Neural progenitor cell (in vitro differentiated cells): Measurements from ENCODE around the gene CTNNA3.

ENCODE experiments used
- EZH2 ChIP-seq: fragments of 200-600 bp; sonication (generic); IDR thresholded peaks from 2 replicates; pipeline ENCODE4 v1.6.1; 2017; ENCODE audit warnings: antibody characterized with exemption, mild to moderate bottlenecking, moderate library complexity
- TF ChIP-seq, protein P1 (sequence below): fragments of 200-600 bp; sonication (generic); IDR thresholded peaks from 2 replicates; pipeline ENCODE4 v1.5.1; 2017; ENCODE audit warnings: antibody characterized with exemption, mild to moderate bottlenecking

DNA sequence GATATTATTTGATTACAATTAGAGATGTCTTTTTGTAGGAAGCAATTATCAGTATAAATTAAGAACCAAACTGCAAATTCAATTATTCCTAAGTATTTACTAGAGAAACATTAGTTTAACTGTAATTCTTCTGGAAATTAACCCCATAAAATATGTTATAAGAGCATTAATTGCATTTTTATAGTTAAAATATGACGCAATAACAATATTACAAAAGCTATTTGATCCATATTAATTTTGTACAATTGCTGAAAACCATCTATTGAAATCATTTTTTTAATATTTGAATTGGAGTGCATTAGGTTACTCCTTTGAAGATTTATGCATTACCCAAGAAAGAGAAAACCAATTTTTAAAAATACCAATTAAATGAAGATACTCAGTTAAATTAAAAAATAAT lies 1024.9 kb downstream of the CTNNA3 start:
- TF ChIP-seq, protein P1, sequence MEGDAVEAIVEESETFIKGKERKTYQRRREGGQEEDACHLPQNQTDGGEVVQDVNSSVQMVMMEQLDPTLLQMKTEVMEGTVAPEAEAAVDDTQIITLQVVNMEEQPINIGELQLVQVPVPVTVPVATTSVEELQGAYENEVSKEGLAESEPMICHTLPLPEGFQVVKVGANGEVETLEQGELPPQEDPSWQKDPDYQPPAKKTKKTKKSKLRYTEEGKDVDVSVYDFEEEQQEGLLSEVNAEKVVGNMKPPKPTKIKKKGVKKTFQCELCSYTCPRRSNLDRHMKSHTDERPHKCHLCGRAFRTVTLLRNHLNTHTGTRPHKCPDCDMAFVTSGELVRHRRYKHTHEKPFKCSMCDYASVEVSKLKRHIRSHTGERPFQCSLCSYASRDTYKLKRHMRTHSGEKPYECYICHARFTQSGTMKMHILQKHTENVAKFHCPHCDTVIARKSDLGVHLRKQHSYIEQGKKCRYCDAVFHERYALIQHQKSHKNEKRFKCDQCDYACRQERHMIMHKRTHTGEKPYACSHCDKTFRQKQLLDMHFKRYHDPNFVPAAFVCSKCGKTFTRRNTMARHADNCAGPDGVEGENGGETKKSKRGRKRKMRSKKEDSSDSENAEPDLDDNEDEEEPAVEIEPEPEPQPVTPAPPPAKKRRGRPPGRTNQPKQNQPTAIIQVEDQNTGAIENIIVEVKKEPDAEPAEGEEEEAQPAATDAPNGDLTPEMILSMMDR: no peak
- no peak for TF ChIP-seq EZH2
